ENCODE results near the gene OR4D1.
A peak's percentile ranks its signal among the peaks of the same experiment; 100 is the strongest.

The OR4D1 gene

DNA sequence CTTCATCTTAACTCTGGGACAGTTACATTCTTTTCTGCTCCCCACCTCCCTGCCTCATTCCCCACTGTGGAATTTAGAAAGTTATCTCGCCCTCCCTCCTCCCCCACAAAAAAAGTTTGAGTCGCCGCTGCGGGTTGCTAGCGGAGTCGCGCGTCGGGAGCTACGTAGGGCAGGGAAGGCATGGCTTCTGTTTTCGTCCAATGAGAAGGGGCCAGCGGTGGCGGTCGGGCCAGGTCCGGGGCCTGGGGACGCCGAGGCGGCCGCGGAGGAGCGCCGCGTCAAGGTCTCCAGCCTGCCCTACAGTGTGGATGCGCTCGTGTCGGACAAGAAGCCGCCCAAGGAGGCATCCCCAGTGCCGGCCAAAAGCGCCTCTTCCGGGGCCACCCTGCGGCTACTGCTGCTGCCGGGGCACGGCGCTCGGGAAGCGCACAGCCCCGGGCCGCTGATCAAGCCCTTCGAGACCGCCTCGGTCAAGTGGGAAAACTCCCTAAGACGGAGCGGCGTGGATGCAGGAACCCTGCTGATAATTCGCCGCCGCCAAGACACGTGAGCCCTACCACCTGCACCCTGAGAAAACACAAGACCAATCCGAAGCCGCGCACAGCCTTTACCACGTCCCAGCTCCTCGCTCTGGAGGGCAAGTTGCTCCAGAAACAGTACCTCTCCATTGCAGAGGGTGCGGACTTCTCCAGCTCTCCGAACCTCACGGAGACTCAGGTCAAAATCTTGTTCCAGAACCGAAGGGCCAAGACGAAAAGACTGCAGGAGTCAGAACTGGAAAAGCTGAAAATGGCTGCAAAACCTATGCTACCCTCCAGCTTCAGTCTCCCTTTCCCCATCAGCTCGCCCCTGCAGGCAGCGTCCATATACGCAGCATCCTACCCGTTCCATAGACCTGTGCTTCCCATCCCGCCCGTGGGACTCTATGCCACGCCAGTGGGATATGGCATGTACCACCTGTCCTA lies 8.9 kb downstream of the OR4D1 start:
- peak; percentile 7 for DNase-seq

- no peak for DNase-seq
Measured at GRCh38 chr17:58158181-58158580, 10.0 kb downstream of the OR4D1 start.

DNA sequence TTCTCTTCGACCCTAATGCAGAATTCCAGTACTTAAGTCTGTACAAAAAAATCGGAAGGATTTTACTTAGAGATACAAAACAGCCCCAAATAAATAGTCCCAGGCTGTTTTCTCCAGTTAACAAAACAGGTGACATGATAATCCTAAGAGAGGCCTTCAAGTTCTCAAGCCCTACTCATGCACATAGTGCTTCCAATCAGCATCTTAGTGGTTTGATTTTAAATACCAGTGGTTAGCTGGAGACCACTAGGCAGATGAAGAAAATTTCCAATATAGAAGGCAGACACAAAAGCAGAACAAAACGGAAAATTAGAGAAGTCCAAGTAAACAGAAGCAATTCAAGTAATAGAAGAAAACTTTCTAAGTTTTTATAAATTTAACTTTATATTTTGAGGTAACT lies 13.4 kb downstream of the OR4D1 start:
- DNase-seq, result no peak

- no peak for DNase-seq
Measured at GRCh38 chr17:58165981-58166380, 17.8 kb downstream of the OR4D1 start.

DNA sequence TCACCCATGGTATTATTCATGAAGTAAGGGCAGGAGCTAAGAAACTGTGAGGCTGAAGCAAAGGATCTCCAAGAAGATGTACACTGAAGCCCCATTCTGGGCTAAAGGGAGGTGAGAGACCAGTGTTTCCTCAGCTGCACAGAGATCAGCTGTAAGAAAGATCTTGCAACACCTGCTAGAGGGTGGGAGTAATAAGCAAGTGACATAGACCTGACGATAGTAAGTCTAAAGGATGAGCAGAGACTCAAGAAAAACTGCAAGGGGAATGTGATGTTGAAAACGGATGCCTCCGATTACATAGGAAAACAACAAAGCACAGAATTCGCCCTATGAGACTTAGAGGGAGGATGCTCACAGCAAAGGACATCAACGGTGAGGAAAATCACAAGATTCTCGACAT lies 18.5 kb downstream of the OR4D1 start, which contains the start of gene OR4D2:
TSS of gene OR4D2 (plus strand) at position 301 of the 400 bp plus-strand sequence. CDS start 2,674 bp downstream, outside the sequence.
- no peak for DNase-seq

GRCh38 chr17:58170622-58171021 lies 22.4 kb downstream of the OR4D1 start:
- DNase-seq, result no peak

DNA sequence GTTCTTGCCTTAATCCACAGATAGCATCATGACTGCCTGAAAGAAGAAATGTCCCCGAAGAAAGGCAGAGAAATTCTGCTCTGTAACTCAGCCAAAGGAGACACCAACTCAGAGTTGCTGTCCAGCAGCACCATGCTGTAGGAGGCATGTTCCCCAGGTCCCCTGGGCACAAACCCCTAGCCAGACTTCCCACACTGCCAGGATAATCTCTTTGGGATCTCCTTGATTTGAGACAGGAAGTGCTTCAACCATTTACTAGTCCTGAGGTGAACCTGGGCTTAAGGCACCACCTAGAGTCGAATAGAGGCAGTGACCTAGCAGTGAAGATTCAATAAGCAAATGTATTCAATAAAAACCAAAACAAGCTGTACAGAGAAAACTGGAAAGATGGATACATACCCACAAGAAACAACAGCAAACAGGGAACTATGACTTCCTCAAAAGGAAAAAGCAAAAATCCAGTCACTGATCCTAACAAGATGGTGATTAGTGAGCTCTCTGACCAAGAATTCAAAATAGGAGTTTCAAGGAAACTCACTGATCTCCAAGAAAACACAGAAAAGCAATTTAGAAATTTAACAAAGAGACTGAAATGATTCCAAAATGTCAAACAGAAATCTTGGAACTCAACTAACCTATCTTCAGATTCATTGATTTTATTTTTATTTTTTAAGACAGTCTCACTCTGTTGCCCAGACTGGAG lies 24.3 kb downstream of the OR4D1 start:
- DNase-seq, result peak; percentile 43

DNA sequence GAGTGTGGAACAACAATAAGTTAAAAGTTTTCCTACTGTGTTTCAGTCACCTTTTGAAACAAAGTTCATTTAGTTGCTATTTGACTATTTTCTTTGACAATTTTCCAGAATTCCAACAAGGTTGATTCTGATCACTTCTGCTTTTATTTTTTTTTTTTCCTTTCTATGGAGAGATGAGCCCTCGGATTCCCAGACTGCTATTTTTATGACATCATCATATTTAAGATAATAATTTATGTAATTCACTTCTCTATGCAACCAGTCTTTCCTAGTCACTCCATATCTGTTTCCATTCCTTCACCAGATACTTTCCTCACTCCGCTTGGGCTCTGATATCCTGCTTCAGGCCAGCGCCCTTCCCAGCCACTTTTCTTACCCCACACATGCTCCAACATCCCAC lies 26.7 kb downstream of the OR4D1 start:
- no peak for DNase-seq

GRCh38 chr17:58176200-58176599 lies 28.0 kb downstream of the OR4D1 start:
- no peak for DNase-seq

DNA sequence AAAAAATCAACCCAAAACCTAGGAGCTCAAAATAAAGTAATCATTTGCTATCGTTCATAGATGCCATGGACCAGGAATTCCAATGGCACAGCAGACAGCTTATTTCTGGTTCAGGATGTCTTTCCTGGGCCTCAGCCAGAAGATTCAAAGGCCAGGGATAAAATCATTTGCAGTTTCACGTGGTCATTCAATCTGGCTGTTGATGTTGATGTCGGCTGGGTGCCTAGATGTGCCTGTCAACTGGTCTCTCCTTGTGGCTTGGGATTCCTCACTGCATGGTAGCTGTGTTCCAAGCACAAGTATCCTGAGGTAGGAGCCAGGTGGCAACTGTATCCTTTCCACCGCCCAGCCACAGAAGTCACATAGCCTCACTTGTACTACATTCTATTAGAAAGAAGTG lies 33.6 kb downstream of the OR4D1 start:
- DNase-seq, result no peak

- no peak for DNase-seq
Measured at GRCh38 chr17:58183514-58183913, 35.3 kb downstream of the OR4D1 start.

- no peak for DNase-seq
Measured at GRCh38 chr17:58184308-58184985, 36.3 kb downstream of the OR4D1 start.

DNA sequence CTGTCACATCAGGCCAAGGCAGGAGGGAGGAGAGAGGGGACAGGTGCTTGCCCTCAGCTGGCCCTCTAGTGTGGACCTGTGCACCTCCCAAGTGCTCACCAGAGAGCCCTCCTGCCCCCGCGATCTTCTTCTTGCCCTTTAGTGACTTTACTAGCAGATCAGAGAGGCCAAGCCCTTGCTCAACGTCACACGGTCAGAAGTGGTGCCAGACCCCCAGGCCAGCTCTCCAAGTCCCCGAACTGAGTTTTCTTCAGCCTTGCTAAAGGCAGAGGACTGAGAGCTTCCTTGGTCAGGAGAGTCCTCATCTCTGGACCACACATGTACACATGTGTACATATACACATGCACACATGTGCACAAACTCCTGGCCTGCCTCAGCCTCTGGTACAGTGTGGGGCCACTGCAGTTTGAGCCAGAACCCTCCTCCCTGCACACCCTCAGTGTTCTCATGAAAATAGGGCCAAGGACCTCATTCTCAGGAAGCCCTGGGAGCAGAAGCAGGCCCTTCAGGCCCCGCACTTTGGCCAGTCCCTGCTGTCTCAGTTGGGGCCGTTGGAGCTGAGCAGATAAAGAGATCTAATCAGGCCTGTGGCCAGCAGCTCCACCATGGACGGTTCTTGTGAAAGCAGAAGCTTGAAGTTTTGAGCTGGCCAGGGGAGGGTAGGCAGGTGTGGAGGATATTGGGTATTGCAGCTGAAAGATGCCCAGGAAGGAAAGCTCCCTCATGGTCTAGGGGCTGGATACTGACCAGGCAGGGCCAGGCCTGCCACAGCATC lies 37.0 kb downstream of the OR4D1 start:
- DNase-seq, result no peak

GRCh38 chr17:58186591-58186990 lies 38.4 kb downstream of the OR4D1 start:
- DNase-seq, result no peak

DNA sequence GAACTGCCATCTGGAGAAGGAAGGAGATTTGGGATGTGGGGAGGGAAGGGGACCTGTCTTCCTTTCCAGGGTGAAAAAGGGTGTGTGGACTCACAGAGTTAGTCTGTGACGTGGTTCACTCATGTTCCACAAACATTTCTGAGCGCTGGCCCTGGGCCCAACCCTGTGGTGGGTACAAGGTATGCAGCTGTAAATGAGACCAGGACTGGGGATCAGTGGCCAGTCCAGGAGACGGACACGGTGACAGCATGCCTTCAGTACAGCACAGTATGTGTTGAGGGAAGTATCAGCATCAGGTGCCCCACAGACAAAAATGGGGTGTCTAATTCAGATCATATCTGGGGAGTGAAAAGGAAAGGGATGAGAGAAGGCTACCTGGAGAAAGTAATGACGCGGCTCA lies 38.9 kb downstream of the OR4D1 start:
- DNase-seq, result no peak

DNA sequence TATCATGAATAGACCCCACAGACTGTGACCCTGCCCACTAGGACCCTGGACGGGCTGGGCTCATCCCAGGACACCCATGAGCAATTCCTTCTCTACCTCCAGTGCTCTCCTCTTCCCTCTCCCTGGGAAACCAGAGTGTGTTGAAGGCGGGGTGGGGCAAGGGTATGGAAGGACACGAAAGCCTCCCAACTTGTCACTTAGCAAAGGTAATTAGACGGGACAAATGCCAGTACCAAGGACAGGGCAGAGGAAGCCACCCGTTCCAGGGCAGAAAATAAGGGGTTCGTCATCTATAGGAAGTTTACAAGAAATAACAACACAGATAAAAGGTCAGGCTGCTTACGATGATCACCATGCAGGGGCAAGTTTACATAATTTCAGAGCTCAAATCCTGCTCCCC lies 39.5 kb downstream of the OR4D1 start:
- no peak for DNase-seq

DNA sequence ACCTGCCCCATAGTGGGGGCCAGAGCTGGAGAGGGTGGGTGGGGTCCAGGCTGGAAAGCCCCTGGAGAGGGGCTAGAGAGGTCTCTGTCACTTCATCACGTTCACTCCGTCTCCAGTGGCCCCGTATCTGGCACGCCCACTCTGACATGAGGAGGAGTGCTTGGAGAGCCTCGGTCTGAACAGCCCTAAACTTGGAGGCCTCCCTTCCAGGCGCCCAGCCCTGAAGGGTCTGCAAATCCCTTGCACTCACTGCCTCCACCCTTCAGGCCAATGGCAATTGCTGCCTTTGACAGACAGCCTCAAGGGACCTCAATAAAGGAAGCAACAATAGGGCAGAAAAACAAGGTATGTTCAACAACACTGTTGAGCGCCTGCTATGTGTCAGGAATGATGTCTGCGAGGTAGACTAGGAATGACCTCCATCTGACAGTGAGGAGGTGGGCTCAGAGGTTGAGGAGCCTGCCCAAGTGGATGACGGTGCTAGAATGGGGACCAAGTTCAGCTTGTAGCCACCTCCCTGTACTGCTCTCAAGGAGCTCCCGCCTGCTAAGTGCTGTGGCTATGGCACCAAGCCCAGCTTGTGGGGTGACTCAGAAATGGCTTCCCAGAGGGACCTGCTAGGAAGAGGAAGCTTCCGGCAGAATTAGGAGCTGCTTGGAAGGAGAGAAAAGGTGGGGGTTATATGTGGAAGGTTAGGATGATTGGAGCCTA lies 41.4 kb downstream of the OR4D1 start:
- DNase-seq, result no peak

DNA sequence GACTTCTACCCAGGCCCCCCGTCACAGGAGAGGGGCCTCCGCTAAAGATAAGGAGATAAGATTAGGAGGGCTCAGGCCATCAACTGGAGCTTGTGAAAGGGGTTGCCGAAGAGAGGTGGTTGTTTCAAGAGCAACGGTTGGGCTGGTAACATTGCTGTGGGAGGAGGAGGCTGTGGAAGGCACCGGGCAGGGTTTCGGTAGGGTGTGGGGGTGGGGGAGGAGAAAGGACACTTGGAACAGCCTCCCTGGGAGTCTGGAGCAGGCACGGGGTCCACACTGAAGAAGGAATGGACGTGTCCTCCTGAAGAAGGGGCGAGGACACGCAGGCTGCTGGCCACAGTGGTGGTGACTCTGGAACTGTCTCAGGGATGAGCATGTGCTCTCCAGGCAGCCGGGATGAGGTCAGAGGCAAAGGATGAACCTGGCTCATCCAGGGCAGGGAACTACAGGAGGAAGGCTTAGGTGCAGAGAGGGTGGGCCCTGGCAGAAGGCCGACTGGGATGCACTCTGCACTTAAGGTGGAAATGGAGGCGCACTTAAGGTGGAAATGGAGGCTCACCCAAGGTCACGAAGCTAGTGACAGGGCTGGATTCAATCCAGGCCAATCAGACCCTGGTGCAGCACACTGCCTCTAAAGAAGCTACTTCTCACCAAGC lies 43.2 kb downstream of the OR4D1 start:
- no peak for DNase-seq

GRCh38 chr17:58192612-58193011 lies 44.4 kb downstream of the OR4D1 start, which contains the start of gene EPX:
EPX (plus strand) TSS chr17:58192726; CDS start chr17:58192847, 121 bp downstream.
- DNase-seq, result no peak

- no peak for DNase-seq
Measured at GRCh38 chr17:58193641-58194255, 45.6 kb downstream of the OR4D1 start.

All from NCI-H345 (cell line).